GM12891 (cell line): ENCODE results near the gene CCSER2.

Source experiments
- DNase-seq: peaks from one replicate; pipeline ENCODE4 v3.0.0; 2011; ENCODE audit warnings: low spot score; ENCODE audit not compliant: insufficient read length
- FAIRE-seq: peaks from 2 replicates; lab custom pipeline; 2011; peaks lifted over from hg19 to GRCh38; lab: Jason Lieb, UNC
- PAX5 ChIP-seq: IDR thresholded peaks from 2 replicates; pipeline ENCODE4 v1.6.1; 2011; ENCODE audit warnings: low read length, moderate library complexity, mild to moderate bottlenecking; ENCODE audit not compliant: insufficient read depth, severe bottlenecking
- POLR2A ChIP-seq: IDR thresholded peaks from 2 replicates; pipeline ENCODE4 v1.6.1; 2011; ENCODE audit warnings: low read depth, low read length, control low read depth
- POLR2AphosphoS5 ChIP-seq: IDR thresholded peaks from 2 replicates; pipeline ENCODE4 v1.6.1; 2011; ENCODE audit warnings: low read depth, low read length, control low read depth
- POU2F2 ChIP-seq: IDR thresholded peaks from 2 replicates; pipeline ENCODE4 v1.6.1; 2011; ENCODE audit warnings: low read depth, mild to moderate bottlenecking, control low read depth, low read length, moderate library complexity
- SPI1 ChIP-seq: IDR thresholded peaks from 2 replicates; pipeline ENCODE4 v1.6.1; 2011; ENCODE audit warnings: low read depth, low read length, control low read depth
- TAF1 ChIP-seq: IDR thresholded peaks from 2 replicates; pipeline ENCODE4 v1.6.1; 2011; ENCODE audit warnings: low read depth, low read length, control low read depth

The CCSER2 gene

GRCh38 chr10:84348447-84348846, 20.1 kb downstream of the CCSER2 start:
- DNase-seq (no peak), FAIRE-seq (no peak)
- TF ChIP-seq PAX5, result no peak
- no peak for TF ChIP-seq TAF1
- TF ChIP-seq POLR2AphosphoS5, result no peak
- no peak for TF ChIP-seq SPI1
- no peak for TF ChIP-seq POLR2A
- no peak for TF ChIP-seq POU2F2

GRCh38 chr10:84348860-84349259, 20.5 kb downstream of the CCSER2 start:
- no peak for DNase-seq
- TF ChIP-seq SPI1 (no peak), PAX5 (no peak), POU2F2 (no peak), TAF1 (no peak), POLR2A (no peak), POLR2AphosphoS5 (no peak)
- no peak for FAIRE-seq

- FAIRE-seq (peak; percentile 91), DNase-seq (peak; percentile 52)
- TF ChIP-seq POU2F2, result no peak
Measured at GRCh38 chr10:84352251-84352842, 24.0 kb downstream of the CCSER2 start.

- DNase-seq (no peak), FAIRE-seq (no peak)
- TF ChIP-seq POLR2AphosphoS5, result no peak
- TF ChIP-seq SPI1, result no peak
- TF ChIP-seq PAX5, result no peak
- no peak for TF ChIP-seq TAF1
- TF ChIP-seq POU2F2, result no peak
- no peak for TF ChIP-seq POLR2A
Measured at GRCh38 chr10:84353052-84353803, 24.8 kb downstream of the CCSER2 start.

- FAIRE-seq (no peak), DNase-seq (no peak)
- TF ChIP-seq PAX5 (no peak), POU2F2 (no peak), POLR2A (no peak), SPI1 (no peak), POLR2AphosphoS5 (no peak), TAF1 (no peak)
Measured at GRCh38 chr10:84354623-84355022, 26.2 kb downstream of the CCSER2 start.

GRCh38 chr10:84355106-84355505, 26.7 kb downstream of the CCSER2 start:
- DNase-seq (no peak), FAIRE-seq (no peak)
- TF ChIP-seq POU2F2, result no peak
- no peak for TF ChIP-seq PAX5
- TF ChIP-seq POLR2A, result no peak
- TF ChIP-seq SPI1, result no peak
- TF ChIP-seq TAF1, result no peak
- TF ChIP-seq POLR2AphosphoS5, result no peak

- DNase-seq (no peak), FAIRE-seq (no peak)
- no peak for TF ChIP-seq POU2F2
- TF ChIP-seq TAF1, result no peak
- TF ChIP-seq POLR2A, result no peak
Measured at GRCh38 chr10:84356928-84357327, 28.5 kb downstream of the CCSER2 start.

GRCh38 chr10:84358743-84359142, 30.4 kb downstream of the CCSER2 start:
- no peak for TF ChIP-seq POU2F2
- TF ChIP-seq PAX5, result no peak
- TF ChIP-seq POLR2AphosphoS5, result no peak
- TF ChIP-seq SPI1, result no peak
- no peak for TF ChIP-seq TAF1
- TF ChIP-seq POLR2A, result no peak
- FAIRE-seq (no peak), DNase-seq (no peak)

GRCh38 chr10:84360637-84361365, 32.4 kb downstream of the CCSER2 start:
- FAIRE-seq (no peak), DNase-seq (no peak)
- TF ChIP-seq POLR2AphosphoS5, result no peak
- no peak for TF ChIP-seq PAX5
- no peak for TF ChIP-seq POLR2A
- TF ChIP-seq TAF1, result no peak
- no peak for TF ChIP-seq POU2F2
- no peak for TF ChIP-seq SPI1
